Measurements from ENCODE around the gene RPS21. TPM values are rescaled to one million over a fixed set of nuclear protein-coding genes. Genes with fewer than 3 reads are reported as not detected.
A peak's percentile ranks its signal among the peaks of the same experiment; 100 is the strongest.

RPS21 gene
- total RNA-seq, 1 experiment from 2014 or later = 2,488 TPM

GRCh38 chr20:62427172-62428001, 40.5 kb downstream of the RPS21 start, which contains the start of gene RBBP8NL:
RBBP8NL (minus strand) TSS chr20:62427539; CDS start chr20:62419647, 7,892 bp downstream.
- ATAC-seq = peak; percentile 89
- no peaks in the 10 kb centered on the region for H3K9me2 ChIP-seq (ENCODE audit: insufficient read depth)
- ChIA-PET RAD21 (ENCODE audit: low non-redundant PET in 1 of 2, low total read pairs in 2 of 2, uncharacterized antibody in 2 of 2, unreplicated experiment in 2 of 2) (interaction anchor here (0.6 to 1.5 kb wide), 3 partner anchors 17 to 442 kb away, joined by 3 to 7 read pairs (median 4); no protein-coding TSS in a partner anchor), CTCF (interaction anchor here (1.0 to 2.3 kb wide), 3 partner anchors 17 to 189 kb away, joined by 4 to 7 read pairs (median 4); no protein-coding TSS in a partner anchor), POLR2A (no interaction called here)
- peak within 1 kb of the TSS; percentile 80 for H3K27ac ChIP-seq (ENCODE audit: low read depth, low read length)
- intact Hi-C loops (cut with micrococcal nuclease) = no loop called here
- DNase-seq (ENCODE audit: low read depth, low spot score) = peak; percentile 77
- TF ChIP-seq JUND (IDR thresholded peaks at IDR 0.05) (no peak), CTCF (IDR thresholded peaks at IDR 0.05 in 2 of 3, conservative IDR thresholded peaks at IDR 0.05 in 1 of 3; ENCODE audit: borderline replicate concordance in 1 of 3, insufficient read depth in 1 of 3, low read depth in 2 of 3, low read length in 2 of 3) (peak in 2 of 3 experiments; percentile 20 to 36; a peak in 3 of 6 replicates), RAD21 (IDR thresholded peaks at IDR 0.05; ENCODE audit: low read depth) (no peak; the same call in 1 of the 2 replicates), SIN3A (IDR thresholded peaks at IDR 0.05; ENCODE audit: low read depth) (no peak), EGR1 (IDR thresholded peaks at IDR 0.05; ENCODE audit: low read depth) (no peak), SP1 (IDR thresholded peaks at IDR 0.05; ENCODE audit: low read depth) (peak; percentile 89), EZH2phosphoT487 (IDR thresholded peaks at IDR 0.05; ENCODE audit: borderline replicate concordance) (no peak), YY1 (IDR thresholded peaks at IDR 0.05; ENCODE audit: extremely low read depth, insufficient replicate concordance, low read depth, low read length) (peak; percentile 67), POLR2AphosphoS5 (IDR thresholded peaks at IDR 0.05; ENCODE audit: low read depth, low read length) (peak; percentile 41; the same call in 1 of the 2 replicates), ZNF274 (IDR thresholded peaks at IDR 0.05; ENCODE audit: low read depth, low read length) (no peak), ELF1 (IDR thresholded peaks at IDR 0.05; ENCODE audit: borderline replicate concordance, low read depth) (no peak), TCF7L2 (IDR thresholded peaks at IDR 0.05; ENCODE audit: borderline replicate concordance, extremely low read depth, insufficient read depth, insufficient read length) (no peak)
- no peaks in the 10 kb centered on the region for H3K36me3 ChIP-seq (ENCODE audit: control insufficient read depth in 1 of 2, insufficient read depth in 2 of 2, low read length in 2 of 2)
- H3K9ac ChIP-seq (ENCODE audit: low read length) = peak within 1 kb of the TSS; percentile 35; the same call in 1 of the 2 replicates
- H3K9me3 ChIP-seq (ENCODE audit: control insufficient read depth in 1 of 2, insufficient read depth in 1 of 2, low read depth in 1 of 2, low read length in 2 of 2) = no peaks in the 10 kb centered on the region
- no peaks in the 10 kb centered on the region for H3K27me3 ChIP-seq (ENCODE audit: insufficient read depth, low read length)
- no peaks in the 10 kb centered on the region for H3K79me2 ChIP-seq (ENCODE audit: insufficient read depth, low read length)
- H3K4me1 ChIP-seq (ENCODE audit: control insufficient read depth in 1 of 2, insufficient read depth in 2 of 2, low read length in 2 of 2) = peaks cover 29 to 39% of the 10 kb centered on the region in 2 experiments
- H2AFZ ChIP-seq (ENCODE audit: low read depth, low read length, poor library complexity, severe bottlenecking) = no peak within 1 kb of the TSS
- no TSS peak for BruUV-seq (replicated peaks)
- H3K4me2 ChIP-seq (ENCODE audit: low read length) = peak within 1 kb of the TSS; percentile 77
- no peaks in the 10 kb centered on the region for H4K20me1 ChIP-seq (ENCODE audit: insufficient read depth)
- H3K4me3 ChIP-seq (replicated peaks in 1 of 2; ENCODE audit: low read depth in 1 of 2, low read length in 2 of 2) = peak within 1 kb of the TSS in 1 of 2 experiments; percentile 40; a peak in 2 of 4 replicates

All from HCT116 (cell line).